Smooth muscle cell (in vitro differentiated cells): ENCODE data around the gene TAF6. TPM values are rescaled to one million over a fixed set of nuclear protein-coding genes. Genes with fewer than 3 reads are reported as not detected.

ENCODE experiments used
- DNase-seq: peaks from one replicate; lab custom pipeline; 2025; ENCODE audit not compliant: unreplicated experiment; lab: John Stamatoyannopoulos, UW
- H2AFZ ChIP-seq: fragments of 200-600 bp; sonication (generic); 2 replicates; pipeline ENCODE4 v1.6.0; 2016; ENCODE audit warnings: antibody characterized with exemption, low read depth, mild to moderate bottlenecking
- H3F3A ChIP-seq: fragments of 200-600 bp; sonication (generic); 2 replicates; pipeline ENCODE4 v1.6.0; 2017; ENCODE audit warnings: antibody characterized with exemption, low read depth
- H3K27ac ChIP-seq: fragments of 200-600 bp; sonication (generic); 2 replicates; pipeline ENCODE4 v1.5.1; 2016; ENCODE audit warnings: low read depth, mild to moderate bottlenecking
- H3K27me3 ChIP-seq: fragments of 200-600 bp; sonication (generic); 2 replicates; pipeline ENCODE4 v1.6.1; 2016; ENCODE audit warnings: low read depth, mild to moderate bottlenecking
- H3K36me3 ChIP-seq: fragments of 200-600 bp; sonication (generic); 2 replicates; pipeline ENCODE4 v1.5.1; 2016; ENCODE audit warnings: low read depth
- H3K4me1 ChIP-seq: fragments of 200-600 bp; sonication (generic); 2 replicates; pipeline ENCODE4 v1.5.1; 2016; ENCODE audit warnings: low read depth
- H3K4me2 ChIP-seq: fragments of 200-600 bp; sonication (generic); 2 replicates; pipeline ENCODE4 v1.6.0; 2016; ENCODE audit warnings: mild to moderate bottlenecking
- H3K4me3 ChIP-seq: fragments of 200-600 bp; sonication (generic); 2 replicates; pipeline ENCODE4 v1.5.1; 2016; ENCODE audit warnings: mild to moderate bottlenecking
- H3K79me2 ChIP-seq: fragments of 200-600 bp; sonication (generic); 2 replicates; pipeline ENCODE4 v1.6.0; 2016; ENCODE audit warnings: low read depth, mild to moderate bottlenecking
- H3K9ac ChIP-seq: fragments of 200-600 bp; sonication (generic); 2 replicates; pipeline ENCODE4 v1.6.0; 2016; ENCODE audit warnings: low read depth
- H3K9me3 ChIP-seq: fragments of 200-600 bp; sonication (generic); replicated peaks from 2 replicates; pipeline ENCODE4 v1.5.1; 2016; ENCODE audit warnings: low read depth
- H4K20me1 ChIP-seq: fragments of 200-600 bp; sonication (generic); 2 replicates; pipeline ENCODE4 v1.6.0; 2016; ENCODE audit warnings: low read depth
- CTCF ChIP-seq: fragments of 200-600 bp; sonication (generic); IDR thresholded peaks from 2 replicates; pipeline ENCODE4 v1.5.1; 2017; ENCODE audit warnings: borderline replicate concordance, mild to moderate bottlenecking, antibody characterized with exemption; ENCODE audit not compliant: insufficient read depth, poor library complexity, severe bottlenecking
- WGBS: methylation state at CpG from one replicate; pipeline ENCODE4 v1.1.7; 2016; ENCODE audit warnings: low lambda C conversion rate; 5-methylcytosine and 5-hydroxymethylcytosine counted together
- polyA plus RNA-seq: library from polyadenylated mRNA; unstranded; fragments of >200 nt; fragmentation: Nextera tagmentation; extraction: Ambion mirVana; gene quantifications from 2 replicates; pipeline ENCODE4 v1.2.1, GENCODE V29; 2016
- total RNA-seq: library from RNA; depleted of rRNA; stranded (reverse); fragments of >200 nt; gene quantifications from 2 replicates; pipeline ENCODE4 v1.2.3, GENCODE V29; 2014

The TAF6 gene
- total and polyA plus RNA-seq, 2 experiments from 2014 or later: 26.6 to 78.0 TPM

- peak overlapping the region; percentile 97 for H3K4me2 ChIP-seq
- WGBS: 71% methylated on average over 1 of the region's 1 CpG
These were observed 9.4 kb upstream of the TAF6 start for GRCh38 chr7:100128637-100128963.

GRCh38 chr7:100127866-100128636 lies 8.9 kb upstream of the TAF6 start:
- Histone ChIP-seq H2AFZ (peak overlapping the region; percentile 99), H3K4me3 (peak overlapping the region; percentile 98), H3K4me1 (peaks cover 8% of the 10 kb centered on the region), H3F3A (peaks cover 6% of the 10 kb centered on the region), H3K9me3 (no peaks in the 10 kb centered on the region), H3K4me2 (peak overlapping the region; percentile 97), H4K20me1 (no peaks in the 10 kb centered on the region), H3K27ac (no peak overlapping the region), H3K9ac (peak overlapping the region; percentile 95), H3K36me3 (no peaks in the 10 kb centered on the region), H3K79me2 (no peaks in the 10 kb centered on the region), H3K27me3 (no peaks in the 10 kb centered on the region)
- DNase-seq: peak; percentile 27
- WGBS: 9% methylated on average over 37 of the region's 37 CpGs
- no peak for TF ChIP-seq CTCF

More at GRCh38 chr7:100128637-100128963, 9.4 kb upstream of the TAF6 start:
- TF ChIP-seq CTCF: no peak
- H3K4me3 ChIP-seq: no peak overlapping the region
- no peak for DNase-seq
- no peak overlapping the region for H2AFZ ChIP-seq
- peaks cover 8% of the 10 kb centered on the region for H3K4me1 ChIP-seq
- H3K79me2 ChIP-seq: no peaks in the 10 kb centered on the region
- no peak overlapping the region for H3K27ac ChIP-seq
- peaks cover 6% of the 10 kb centered on the region for H3F3A ChIP-seq
- no peaks in the 10 kb centered on the region for H3K27me3 ChIP-seq
- H3K9ac ChIP-seq: no peak overlapping the region
- no peaks in the 10 kb centered on the region for H3K9me3 ChIP-seq
- H4K20me1 ChIP-seq: no peaks in the 10 kb centered on the region
- H3K36me3 ChIP-seq: no peaks in the 10 kb centered on the region

DNA sequence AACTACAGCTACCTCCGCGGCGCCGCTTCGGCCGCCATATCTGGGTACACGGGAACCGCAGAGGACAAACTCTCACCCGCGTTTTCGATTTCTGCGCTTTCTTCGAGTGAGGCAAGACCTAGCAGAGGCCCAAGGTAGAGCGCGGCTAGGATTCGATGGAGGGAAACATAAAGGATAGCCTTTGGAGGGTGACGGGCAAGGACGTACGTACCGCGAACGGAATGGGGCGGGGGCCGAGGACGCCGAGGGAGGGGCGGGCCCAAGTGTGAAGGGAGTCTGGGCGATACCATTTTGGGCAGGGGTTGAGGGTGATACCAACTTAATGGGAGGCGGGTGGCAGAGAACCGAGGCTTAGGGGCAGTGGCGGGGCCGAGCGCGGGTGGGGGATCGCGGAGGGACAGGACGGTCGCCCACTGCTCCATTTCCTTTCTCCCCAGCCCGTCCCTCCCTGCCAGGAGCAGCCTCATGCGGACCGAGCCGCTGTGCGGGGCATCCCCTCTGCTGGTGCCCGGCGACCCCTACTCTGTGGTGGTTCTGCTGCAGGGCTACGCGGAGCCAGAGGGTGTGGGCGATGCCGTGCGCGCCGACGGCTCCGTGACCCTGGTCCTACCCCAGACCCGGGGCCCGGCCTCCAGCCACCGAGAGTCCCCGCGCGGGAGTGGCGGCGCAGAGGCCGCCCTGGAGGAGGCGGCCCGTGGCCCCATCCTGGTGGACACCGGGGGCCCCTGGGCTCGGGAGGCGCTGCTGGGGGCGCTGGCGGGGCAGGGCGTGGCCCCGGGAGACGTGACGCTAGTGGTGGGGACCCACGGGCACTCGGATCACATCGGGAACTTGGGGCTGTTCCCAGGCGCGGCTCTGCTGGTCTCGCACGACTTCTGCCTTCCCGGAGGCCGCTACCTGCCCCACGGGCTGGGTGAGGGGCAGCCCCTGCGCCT lies 8.0 kb upstream of the TAF6 start, which contains the start of gene MBLAC1:
Gene MBLAC1 (plus strand): TSS at position 37 of the 935 bp plus-strand sequence. CDS start 429 bp downstream, at position 466.
- DNase-seq: peak; percentile 62
- under 1% methylated on average over 54 of the region's 85 CpGs for WGBS
- Histone ChIP-seq H3K79me2 (no peaks in the 10 kb centered on the region), H3K9me3 (no peaks in the 10 kb centered on the region), H3K9ac (peak within 1 kb of the TSS; percentile 95), H4K20me1 (no peaks in the 10 kb centered on the region), H3K4me2 (peak within 1 kb of the TSS; percentile 97), H3K4me3 (peak within 1 kb of the TSS; percentile 98), H3K27me3 (no peaks in the 10 kb centered on the region), H3K36me3 (no peaks in the 10 kb centered on the region), H3K27ac (peak within 1 kb of the TSS; percentile 95), H3F3A (peaks cover 6% of the 10 kb centered on the region), H2AFZ (peak within 1 kb of the TSS; percentile 99), H3K4me1 (peaks cover 5% of the 10 kb centered on the region)
- no peak for TF ChIP-seq CTCF
